SHP77 treated with DMSO at 0.1 percent for 48 hours (cell line): ENCODE measurements around the gene RNF34.

Experiments used
- DNase-seq: peaks from one replicate; lab custom pipeline; 2025; lab: John Stamatoyannopoulos, UW

The RNF34 gene

DNA sequence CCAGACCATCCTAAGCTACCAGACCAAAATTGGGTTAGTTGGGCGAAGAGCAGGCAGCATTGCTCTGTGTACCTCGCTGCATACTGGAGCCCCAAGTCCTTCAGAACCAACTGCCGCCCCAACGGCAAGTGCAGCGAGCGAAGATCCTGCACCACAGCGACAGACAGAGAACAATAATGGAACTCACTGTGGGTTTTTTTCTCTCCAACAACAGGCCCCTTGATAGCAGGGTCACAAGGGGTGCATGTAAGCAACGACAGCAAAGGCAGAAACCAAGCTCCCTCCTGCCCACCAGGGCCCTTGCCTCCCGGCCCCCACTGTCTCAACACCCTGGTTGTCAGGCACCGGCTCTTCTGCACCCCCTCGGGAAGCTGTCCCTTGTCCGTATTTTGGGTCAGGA, 39.0 kb downstream of the RNF34 start:
- DNase-seq = no peak

DNA sequence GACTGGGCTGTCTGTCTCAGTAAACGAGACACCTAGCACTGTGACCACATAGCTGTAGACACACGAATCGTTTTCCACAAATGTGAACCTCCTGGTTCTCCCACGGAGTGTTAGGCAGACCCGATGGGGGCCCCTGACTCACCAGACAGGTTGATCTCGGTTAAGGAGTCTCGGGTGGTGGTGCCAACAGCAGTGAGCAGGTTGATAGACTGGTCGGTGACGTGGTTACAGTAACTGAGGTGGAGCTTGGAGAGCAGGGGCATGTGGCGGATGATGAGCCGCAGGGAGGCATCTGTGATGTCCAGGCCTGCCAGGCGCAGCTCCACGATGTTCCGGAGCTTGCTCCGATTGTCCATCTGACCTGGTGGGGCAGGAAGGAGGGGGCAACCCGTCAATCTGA, 39.8 kb downstream of the RNF34 start:
- no peak for DNase-seq

DNA sequence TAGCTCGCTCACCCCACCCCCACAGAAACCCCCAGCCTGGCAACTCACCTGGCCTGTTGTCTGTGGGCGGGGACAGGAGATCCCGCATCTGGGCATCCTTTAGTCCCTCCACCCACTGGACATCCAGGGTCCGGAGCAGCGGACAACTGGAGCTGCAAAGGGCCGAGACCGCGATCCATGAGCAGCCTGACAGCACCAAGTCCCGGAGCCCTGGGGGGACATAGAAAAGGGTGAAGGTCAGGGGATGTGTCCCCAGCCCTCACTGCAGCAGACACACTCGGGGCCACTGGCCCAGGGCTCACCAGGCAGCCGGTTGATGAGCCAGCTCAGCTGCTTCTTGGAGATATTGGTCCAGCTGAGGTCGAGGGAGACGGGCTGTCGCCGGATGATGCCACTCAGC, 40.9 kb downstream of the RNF34 start:
- no peak for DNase-seq

DNA sequence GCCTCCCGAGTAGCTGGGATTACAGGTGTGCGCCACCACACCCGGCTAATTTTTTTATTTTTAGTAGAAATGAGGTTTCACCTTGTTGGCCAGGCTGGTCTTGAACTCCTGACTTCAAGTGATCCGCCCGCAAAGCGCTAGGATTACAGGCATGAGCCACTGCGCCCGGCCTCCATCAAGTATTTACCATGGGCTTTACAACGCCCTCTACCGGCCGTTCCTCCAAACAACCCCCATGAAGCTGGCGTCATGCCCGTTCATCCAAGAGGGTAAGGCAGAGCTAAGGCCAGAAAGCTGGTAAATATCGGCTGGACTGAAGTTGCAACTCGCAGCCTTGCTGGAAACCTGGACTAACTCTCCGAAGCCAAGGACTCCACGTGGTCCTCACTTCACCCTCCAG, 41.6 kb downstream of the RNF34 start:
- DNase-seq = no peak

DNA sequence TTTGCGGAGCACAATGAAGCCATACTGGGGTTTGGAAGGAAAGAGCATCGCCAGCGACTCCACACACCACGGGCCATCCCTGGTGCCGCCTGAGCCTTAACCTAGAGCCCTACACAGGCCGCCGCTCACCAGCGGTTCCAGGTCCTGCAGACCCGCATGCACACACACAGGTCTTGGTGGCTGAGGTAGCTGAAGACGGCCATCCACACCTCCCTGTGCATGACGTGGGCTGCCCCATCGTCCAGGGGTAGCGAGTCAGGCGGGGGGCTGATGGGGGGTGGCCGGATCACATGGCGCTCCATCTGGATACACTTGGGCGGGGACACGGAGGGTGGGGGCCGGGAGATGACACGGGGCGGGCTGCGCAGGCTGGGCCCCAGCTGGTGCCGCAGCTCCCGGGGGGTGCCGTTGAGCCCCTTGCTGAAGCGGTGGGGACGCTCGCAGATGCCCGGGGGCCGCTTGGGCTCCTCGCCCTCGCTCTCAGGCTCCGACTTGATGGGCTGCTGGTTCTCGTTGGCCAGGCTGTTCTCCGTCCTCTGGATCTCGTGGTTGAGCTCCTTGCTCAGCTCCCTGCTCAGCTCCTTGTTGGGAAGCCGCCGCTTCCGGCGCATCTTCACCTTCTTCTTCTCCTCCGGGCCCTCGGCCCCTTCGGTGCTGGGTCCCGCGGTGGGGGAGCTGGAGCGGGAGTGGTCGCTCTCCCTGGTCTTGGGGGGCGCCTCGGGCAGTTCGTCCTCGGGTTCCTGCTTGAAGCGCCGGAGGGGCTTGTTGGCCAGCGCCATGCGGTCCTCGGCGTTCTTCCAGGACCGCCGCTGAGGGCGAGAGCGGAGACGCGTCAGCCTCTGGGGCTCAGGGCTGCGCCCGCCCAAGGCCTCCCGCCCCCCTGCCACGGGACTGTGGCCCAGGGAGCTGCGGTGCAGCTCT, 42.4 kb downstream of the RNF34 start:
- no peak for DNase-seq

DNA sequence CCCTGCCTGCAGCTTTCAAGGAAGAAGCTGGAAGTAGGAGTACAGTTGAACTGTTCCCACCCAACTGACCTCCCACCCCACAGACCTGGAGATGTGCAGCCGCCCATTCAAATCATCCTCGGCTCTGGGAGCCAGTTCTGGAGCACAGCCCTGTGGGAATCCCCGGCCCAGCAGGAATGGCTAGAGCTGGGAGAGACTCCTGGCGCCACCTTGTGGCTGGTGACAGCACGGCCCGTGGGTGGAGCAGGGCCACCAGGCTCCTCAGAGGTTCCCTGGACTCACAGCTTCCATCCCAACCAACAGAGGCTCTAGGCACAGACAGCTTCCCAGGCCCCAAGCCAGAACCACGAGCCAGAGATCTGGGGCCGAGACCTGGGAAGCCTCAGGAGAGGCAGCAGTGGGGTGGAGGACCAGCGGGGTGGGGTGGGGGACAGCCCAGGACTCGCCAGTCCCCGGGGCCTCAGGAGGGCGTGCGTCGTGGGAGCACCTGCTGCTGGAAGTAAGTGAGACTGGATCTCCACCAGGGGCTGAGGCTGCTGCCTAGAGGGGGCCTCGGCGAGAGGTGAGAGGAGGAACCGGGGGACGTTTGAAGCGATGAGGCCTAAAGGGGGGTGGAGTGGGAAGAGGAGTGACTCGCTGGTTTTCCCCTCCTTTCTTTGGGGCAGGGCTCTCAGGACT, 43.4 kb downstream of the RNF34 start:
- DNase-seq = peak; percentile 13

DNA sequence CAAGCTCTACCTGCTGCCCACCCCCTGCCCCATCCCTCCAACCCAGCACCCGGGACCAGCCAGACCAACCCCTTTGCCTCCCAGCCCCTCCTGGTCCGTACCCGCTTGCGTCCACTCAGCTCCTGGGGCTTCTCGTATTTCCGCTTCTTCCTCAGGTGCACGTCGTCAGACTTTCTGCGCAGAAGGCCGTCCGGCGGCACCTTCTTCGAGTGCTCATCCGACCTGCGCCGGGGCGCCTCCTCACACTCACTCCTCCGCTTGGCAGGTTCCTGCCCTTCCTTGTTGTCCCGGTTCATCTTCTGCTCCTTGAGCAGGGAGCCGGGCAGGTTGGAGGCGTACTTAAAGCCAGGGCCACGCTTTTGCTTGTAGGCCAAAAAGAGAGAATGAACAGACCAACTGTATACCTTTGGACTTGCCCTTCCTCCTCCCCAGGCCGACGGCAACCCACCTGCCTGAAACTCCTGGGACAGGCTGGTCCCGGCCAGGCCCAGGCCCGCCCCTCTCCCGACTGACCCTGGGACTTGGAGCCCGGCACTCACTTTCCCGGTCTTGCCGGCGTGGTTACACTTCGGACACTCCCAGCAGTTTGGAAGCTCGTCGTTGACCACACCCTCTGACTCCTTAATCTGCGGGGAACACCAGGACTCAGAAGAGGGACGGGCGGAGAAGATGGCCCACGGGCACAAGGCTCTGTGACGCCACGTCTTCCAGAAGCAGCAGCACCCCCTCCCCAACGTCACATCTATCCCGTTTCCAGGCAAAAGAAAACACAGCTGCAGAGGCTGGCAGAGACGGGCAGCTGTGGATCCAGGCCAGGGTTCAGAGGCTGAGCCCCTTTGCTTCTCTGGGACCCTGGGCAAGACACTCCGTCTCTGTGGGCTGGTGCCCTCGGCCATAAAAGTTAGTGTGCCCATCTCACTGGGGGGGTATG, 44.3 kb downstream of the RNF34 start:
- DNase-seq = no peak

DNA sequence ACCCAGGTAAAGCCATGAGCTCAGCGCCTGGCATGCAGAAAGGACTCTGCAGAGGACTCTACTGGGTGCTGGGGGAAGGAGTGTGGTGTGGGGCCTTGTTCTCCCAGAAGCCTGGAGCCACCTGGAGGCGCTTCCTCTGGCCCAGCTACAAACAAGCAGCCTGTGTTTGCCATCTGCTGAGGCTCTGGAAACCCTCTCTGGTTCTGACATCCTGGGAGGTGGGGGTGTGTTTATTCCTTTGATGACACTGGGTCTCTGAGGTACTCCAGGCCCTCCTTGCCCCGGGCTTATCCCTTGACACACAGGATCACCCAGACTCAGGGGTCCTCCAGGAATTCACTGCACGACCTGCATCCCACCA, 44.9 kb downstream of the RNF34 start:
- DNase-seq = no peak

DNA sequence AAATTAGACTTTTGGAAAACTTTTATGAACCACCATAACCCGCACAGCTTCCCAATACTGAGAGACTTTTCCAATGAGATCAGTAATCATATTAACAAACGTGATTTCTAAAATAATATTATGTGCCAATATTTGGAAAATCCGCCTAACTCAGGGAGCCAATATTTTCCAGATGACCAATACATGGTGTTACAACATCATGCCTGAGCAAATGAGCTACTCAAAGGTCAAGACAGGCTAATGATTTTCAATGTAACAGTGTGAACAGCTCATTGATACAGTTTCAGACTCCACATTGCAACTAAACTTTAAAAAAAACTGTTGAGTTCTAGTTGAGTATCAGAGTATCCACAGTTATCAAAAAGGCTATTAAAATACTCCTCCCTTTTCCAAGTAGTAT, 46.8 kb downstream of the RNF34 start:
- DNase-seq = no peak

DNA sequence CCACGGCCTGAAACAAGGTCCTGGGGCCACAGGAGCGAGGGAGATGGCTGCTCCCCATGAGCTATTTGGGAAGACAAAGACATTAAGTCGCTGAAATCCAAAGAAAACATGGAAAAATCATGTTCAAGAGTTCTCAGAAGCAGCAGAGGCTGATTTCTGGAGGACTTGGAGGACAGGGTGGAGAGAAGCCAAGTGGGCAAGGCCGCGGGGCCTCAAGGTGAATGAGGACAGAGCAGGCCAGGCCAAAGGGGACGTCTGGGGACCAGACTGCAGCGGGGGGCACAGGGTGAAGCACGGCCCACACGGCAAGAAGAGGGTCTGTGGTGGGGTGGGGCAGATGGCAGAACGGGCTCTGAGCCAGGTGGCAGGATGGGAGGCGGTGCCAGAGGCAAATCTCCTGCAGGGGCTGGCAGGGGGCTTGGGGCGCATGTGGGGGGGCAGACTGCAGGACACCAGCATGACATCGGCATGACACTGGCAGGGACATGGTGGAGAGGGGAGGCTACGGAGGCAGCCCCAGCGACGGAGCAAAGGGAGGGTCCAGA, 48.9 kb downstream of the RNF34 start:
- DNase-seq = no peak

DNA sequence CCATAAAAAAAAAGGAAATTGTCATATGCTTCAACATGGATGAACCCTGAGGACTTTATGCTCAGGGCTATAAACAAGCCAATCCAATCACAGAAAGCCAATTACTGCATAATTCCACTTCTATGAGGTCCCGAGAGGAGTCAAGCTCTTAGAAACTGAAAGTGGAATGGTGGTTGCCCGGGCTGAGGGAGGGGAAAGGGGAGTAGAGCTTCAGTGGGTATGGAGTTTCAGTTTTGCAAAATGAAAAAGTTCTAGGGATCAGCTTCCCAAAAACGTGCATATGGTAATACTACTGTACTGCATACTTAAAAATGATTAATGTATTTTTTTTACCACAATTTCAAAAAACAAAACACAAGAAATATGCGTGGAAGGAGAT, 52.0 kb downstream of the RNF34 start:
- no peak for DNase-seq

DNA sequence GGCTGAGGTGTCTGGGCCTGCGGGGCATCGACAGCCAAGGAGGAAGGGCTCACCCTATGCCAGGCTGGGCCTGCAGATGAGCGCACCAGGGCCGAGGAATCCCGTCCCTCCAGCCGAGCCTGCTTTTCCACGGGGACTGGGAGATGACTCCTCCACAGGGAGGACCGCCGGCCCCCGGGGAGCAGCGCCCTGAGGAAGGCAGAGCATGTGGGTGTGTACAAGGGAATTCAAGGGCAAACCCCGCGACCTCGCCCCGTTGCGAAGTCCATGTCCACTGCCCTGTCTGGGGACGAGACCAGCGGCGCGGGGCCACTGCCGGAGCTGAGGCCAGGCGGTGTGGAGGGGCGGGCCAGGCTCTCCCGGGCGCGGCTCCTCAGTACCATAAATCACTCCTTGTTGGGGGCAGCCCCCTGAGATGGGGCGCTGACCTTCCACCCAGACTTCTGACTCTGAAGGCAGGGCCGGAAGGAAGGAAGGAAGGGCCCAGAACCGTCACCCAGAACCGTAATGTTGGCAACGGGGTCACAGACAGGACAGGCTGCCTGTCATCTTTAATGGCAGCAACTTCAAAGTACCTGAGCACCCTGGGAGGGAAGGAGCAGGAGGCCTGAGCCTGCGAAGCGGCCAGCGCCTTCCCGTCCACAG, 52.5 kb downstream of the RNF34 start:
- no peak for DNase-seq

DNA sequence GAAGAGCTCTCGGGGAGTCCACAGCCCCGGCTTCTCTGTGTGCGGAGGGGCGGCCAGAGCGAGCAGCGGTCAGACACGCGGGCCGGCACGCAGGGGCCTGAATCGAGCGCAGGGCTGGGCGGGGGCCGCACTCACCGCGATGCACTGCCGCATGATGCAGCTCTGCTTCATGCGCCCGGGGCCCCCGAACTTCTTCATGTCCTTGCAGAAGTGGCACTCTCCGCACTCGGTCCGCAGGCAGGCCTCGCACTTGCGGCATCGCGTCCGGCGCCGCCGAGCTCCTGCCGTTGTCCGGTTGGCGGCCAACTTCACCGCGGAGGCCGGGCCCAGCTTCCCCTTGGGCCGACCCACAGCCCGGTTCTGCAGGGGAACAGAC, 53.1 kb downstream of the RNF34 start:
- no peak for DNase-seq

DNA sequence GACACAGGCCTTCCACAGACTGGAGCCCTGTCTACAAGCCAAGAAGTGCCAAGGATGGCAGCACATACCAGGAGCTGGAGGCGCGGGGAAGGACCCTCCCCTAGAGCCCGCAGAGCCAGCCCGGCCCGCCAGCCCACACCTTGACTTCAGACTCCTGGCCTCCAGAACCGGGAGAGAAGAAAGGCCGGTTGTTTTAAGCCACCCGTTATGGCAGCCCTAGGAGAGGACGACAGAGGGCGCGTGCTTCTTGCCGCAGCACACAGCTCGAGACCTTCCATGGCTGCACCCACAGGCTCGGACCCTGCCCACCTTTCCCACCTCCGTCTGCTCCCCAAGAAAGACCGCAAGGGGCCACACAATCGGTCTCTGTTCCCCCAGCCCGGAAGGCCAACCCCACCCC, 53.7 kb downstream of the RNF34 start:
- DNase-seq = no peak

DNA sequence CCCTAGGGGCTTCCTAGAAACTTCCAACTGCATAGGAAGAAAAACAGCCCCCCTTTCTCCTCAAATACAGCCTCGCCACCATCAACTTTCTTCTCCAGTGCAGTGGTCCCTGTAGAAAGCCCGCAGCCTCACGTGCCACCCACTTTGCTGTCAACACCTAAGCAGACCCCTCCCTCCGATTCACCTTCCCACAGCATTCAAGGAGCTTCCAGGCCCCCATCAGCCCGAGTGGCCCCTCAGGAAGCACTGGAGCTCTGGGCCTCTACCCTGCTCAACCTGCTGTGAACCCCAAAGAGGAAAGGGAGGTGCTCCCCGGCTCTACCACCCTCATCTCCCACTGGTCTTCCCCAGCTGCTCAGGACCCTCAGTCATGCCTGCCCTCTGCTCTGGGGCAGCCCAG, 55.0 kb downstream of the RNF34 start:
- DNase-seq = no peak

DNA sequence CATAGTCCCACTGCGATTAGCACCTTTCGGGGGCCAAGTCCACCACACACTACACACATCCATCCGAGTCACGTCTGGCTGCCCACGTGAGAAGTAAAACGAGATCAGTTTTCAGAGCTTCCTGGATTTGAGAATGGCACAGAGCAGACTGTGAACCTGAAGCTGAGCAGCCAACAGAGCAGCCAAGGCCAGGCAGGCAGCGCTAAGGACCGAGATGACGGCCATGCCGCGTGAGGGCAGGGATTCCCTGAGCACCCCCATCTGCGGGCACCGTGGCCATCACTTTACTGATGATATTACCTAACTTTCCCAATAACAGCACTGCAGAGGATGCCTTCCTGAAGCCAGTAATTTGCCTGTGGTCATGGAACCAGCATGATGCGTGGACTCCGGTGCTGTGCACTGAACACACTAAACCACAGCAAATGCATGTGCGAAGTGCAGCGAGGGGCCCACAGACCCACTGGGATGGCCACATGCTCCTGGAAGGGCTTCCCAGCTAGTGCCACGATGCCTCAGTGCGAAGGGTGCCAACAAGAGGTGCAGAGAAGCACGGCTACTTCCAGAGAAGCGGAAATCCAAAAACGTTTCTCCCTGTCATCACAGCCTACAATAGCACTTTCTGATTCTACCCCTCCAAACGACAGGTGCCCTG, 56.0 kb downstream of the RNF34 start:
- DNase-seq = no peak

DNA sequence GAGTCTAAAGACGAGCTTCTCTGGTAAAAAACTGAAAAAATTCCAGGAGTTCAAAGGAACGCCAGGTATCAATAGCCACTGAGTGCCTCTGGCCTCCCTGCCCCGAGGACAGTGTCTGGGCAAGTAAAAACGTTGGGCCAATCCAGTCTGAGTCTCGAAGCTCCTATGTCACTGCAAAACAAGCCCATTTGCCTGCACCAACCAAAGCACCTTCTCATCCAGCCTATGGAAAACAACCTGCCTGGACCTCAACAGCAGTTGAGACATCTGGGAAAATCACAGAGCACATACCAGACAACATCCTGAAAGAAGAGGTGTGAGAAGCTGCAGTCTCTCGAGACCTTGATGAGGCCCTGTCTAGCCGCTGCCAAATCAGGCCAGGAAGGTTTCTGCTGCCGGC, 56.6 kb downstream of the RNF34 start:
- DNase-seq = no peak

DNA sequence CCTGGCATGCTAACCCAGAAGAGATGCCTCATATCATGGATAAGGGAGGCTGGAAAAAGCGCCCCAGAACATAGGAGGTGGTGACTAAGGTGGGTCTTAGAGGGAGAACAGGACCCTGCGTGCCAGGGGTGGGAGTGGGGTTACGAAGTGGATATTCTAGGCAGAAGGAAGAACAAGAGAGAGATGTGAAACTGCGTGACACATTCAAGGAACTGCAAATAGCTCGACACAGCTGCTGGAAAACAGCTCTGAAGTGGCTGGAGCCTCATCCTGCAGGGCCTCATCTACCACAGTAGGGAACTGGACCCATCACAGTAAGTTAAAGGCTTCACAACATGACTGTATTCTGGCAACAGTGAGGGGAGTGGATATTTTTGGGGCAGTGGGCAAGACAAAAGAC, 61.1 kb downstream of the RNF34 start:
- no peak for DNase-seq

DNA sequence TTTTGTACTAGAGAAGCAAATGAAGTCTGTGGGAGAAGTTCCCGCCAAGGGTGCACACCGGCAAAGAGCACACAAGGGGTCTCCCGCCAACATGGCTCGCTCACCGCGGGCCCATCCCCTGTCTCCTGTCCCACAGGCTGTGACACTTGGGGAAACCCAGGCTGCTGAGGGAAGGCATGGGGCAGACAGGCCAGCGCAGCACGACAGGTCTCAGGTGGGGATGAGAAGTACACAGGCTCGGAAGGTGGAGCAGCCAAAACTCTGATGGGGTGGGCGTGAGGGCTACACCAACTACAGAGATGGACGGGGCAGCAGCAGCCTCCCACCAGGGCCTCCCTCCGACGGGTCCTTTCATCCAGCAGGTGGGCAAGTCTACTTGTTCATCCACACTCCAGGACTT, 64.4 kb downstream of the RNF34 start:
- no peak for DNase-seq

DNA sequence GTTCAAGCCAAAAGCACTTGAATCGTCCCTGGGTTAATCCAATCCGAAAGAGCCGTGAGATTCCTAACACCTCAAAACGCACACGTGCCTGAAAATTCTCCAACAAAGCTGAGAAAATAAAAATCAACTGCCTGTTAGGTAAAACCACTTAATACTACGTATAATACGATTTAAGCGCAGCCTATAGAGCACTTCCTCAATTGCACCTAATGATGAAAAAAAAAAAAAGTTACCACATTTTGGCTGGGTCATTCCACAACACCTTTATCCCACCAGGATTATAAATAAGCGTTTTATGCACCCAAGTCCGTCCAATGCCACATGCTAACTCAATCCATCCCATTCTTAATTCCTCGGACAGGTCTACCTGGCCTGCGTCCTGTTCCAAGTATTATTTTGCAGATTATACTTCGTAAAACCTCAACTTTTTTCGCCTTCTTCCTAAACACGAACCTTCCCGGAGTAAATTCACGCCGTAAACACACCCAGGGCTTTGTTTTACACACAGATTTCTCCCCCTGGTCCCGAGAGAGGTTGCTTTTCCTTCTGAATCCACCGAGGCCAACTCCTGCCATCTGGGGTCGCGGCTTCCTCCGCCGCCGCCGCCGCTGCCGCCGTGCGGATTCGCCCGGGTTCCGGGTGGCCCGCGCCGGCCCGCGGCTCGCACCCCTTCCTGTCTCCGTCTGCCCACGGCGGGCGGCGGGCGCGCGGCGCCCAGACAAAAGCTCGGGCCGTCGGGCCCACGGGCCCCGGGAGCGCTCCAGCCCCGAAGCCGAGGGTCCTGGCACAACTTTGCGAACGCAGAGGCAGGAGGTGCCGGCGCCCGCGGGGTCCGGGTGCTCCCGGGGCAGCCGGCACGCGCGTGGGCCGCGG, 66.2 kb downstream of the RNF34 start:
- no peak for DNase-seq
